ENCODE data around the gene GBF1.

- TF ChIP-seq CTCF (IDR thresholded peaks at IDR 0.05) (no peak), POLR2A (IDR thresholded peaks at IDR 0.05) (no peak)
These were observed 60.7 kb downstream of the GBF1 start for GRCh38 chr10:102306006-102306405.

All from thyroid gland (tissue), 4 donors.